Adrenal gland (tissue), 5 donors: ENCODE results near the gene FJX1.
A peak's percentile ranks its signal among the peaks of the same experiment; 100 is the strongest.

Experiments used
- POLR2A ChIP-seq, 2 donors: fragments of 450-650 bp; IDR thresholded peaks; one replicate each; pipeline ENCODE4 v1.6.1; 2017; ENCODE audit warnings: antibody characterized with exemption in 2 of 2, mild to moderate bottlenecking in 2 of 2, moderate library complexity in 1 of 2
- TF ChIP-seq, protein P1 (sequence below), 6 experiments: fragments of 450-650 bp in 4 of 6; fragments of 200-600 bp in 2 of 6; sonication (generic) in 1 of 6; IDR thresholded peaks; 1 replicate in 5 of 6; 2 replicates in 1 of 6; pipeline versions ENCODE4 v1.5.1 to v1.8.0; 2016 to 2021; ENCODE audit warnings: antibody characterized with exemption in 6 of 6, mild to moderate bottlenecking in 2 of 6, moderate library complexity in 1 of 6
- donor health status: DM: no; HTN: no; CAD: no.

DNA sequence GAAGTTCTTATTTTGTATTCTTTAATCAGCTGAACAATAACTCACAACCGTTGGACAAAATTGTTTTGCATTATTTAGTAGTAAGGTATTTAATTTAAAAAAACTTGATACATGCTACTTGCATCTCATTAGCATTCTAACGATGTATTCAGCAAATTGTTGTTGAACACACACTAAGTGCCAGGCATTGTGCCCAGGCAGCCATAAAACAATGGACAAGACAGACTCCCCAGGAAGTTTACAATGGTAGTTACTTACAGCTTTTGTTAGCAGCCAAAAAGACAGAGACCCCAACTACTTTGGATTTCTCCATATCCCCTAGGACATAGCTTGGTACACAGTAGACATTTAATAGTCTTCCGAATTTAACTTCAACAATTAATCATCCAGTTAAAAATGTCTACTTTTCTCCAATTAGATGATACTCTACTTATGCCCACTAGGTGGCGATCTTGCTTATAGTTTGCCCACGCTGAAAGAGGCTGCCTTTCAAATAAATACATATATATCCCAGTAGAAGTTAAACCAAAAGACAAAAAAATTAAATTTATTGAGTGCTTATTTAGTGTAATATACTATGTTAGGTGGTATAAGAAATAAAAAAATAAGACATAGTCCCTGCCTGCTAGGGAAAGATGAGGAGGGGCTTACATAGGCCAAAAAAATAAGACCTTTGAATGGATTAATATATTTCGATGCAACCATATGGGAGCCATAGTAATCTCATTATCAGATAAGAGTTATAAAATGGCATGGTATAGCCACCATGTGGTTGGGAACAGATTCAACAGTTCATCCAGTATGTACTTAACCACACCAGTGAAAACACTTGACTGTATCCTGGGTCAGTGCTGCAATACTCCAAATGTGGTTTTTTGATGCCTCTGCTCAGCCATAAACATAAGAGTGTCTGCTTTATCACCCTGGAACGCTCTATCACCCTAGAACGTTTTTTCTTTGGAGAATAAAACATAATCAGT is 2.0 kb upstream of the FJX1 start:
- TF ChIP-seq, protein P1, sequence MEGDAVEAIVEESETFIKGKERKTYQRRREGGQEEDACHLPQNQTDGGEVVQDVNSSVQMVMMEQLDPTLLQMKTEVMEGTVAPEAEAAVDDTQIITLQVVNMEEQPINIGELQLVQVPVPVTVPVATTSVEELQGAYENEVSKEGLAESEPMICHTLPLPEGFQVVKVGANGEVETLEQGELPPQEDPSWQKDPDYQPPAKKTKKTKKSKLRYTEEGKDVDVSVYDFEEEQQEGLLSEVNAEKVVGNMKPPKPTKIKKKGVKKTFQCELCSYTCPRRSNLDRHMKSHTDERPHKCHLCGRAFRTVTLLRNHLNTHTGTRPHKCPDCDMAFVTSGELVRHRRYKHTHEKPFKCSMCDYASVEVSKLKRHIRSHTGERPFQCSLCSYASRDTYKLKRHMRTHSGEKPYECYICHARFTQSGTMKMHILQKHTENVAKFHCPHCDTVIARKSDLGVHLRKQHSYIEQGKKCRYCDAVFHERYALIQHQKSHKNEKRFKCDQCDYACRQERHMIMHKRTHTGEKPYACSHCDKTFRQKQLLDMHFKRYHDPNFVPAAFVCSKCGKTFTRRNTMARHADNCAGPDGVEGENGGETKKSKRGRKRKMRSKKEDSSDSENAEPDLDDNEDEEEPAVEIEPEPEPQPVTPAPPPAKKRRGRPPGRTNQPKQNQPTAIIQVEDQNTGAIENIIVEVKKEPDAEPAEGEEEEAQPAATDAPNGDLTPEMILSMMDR (IDR thresholded peaks at IDR 0.05), result peak; percentile 64 to 86 (median 80)
- TF ChIP-seq POLR2A (IDR thresholded peaks at IDR 0.05), result no peak
